Activated CD4-positive, alpha-beta T cell treated with anti-CD3 and anti-CD28 coated beads, Interleukin-2, amount 50 U/mL, for 24 hours (primary cell): ENCODE data around the gene ACTN3.
"Not testable (repeated sequence)": the region's sequence is repeated elsewhere in the genome, so short reads cannot be mapped to it uniquely, and the experiment has no call there.

ENCODE experiments used
- DNase-seq, 2 donors: peaks; one replicate each; pipeline ENCODE4 v3.0.0-alpha.2; 2020; ENCODE audit warnings: low read depth in 1 of 2, low spot score in 1 of 2

Gene ACTN3

GRCh38 chr11:66544952-66545351, 1.8 kb upstream of the ACTN3 start:
- not testable (repeated sequence) for DNase-seq

DNA sequence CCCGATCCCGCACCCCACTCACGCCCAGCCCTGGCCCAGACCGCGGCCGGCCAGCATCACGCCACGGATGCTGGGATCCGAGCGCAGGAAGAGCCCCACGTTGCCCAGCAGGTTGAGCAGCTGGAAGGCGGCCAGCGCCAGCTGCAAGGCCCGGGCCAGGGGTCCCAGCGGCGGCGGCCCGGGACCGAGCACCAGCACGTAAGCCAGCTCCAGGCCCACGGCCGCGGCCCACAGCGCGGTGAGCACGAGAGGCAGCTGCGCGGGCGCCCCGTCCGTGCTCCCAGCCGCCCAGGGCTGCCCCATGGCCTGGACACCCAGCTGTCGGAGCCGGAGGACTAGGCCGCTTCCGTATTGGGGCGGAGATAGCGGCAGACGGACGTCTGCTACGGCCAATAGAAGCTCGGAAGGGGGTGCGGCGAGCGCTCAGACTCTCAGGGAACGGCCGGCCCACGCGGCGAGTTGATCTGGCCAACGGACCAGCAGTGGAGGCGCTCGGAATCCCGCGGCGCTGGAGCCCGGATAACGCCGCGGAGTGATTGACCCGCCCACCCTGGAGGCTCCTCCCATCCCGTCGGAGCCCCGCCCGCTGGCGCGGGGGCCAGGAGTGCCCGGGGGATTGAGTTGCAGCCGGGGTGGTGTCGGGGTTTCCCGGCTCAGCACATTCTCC, 869 bp upstream of the ACTN3 start, which contains the start of gene ZDHHC24:
TSS of gene ZDHHC24 (minus strand) at position 348 of the 667 bp plus-strand sequence. CDS start at position 303, 45 bp downstream.
- peak; percentile 77 to 80 for DNase-seq

- no peak for DNase-seq
These were observed 411 bp downstream of the ACTN3 start for GRCh38 chr11:66546966-66547661.

- no peak for DNase-seq
These were observed 933 bp downstream of the ACTN3 start for GRCh38 chr11:66547662-66548009.

DNA sequence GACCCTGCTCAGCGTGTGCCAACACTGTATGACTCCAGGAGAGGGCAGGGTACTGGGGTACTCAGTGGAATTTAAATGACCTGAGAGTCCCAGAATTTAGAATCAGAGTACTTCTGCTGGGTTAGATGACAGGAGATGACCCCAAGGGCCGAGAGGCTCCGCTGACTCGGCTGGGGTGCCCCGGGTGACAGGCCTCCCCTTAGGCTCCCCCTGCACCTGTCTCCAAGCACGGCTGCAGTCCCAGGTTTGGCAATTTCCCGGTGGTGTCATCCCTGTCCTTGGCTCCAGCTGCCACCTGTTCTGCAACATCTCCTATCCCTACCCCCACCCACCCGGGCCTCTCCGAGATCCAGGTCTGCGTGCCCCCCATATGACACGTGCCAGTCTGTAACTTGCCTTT, 1.3 kb downstream of the ACTN3 start:
- DNase-seq = no peak

DNA sequence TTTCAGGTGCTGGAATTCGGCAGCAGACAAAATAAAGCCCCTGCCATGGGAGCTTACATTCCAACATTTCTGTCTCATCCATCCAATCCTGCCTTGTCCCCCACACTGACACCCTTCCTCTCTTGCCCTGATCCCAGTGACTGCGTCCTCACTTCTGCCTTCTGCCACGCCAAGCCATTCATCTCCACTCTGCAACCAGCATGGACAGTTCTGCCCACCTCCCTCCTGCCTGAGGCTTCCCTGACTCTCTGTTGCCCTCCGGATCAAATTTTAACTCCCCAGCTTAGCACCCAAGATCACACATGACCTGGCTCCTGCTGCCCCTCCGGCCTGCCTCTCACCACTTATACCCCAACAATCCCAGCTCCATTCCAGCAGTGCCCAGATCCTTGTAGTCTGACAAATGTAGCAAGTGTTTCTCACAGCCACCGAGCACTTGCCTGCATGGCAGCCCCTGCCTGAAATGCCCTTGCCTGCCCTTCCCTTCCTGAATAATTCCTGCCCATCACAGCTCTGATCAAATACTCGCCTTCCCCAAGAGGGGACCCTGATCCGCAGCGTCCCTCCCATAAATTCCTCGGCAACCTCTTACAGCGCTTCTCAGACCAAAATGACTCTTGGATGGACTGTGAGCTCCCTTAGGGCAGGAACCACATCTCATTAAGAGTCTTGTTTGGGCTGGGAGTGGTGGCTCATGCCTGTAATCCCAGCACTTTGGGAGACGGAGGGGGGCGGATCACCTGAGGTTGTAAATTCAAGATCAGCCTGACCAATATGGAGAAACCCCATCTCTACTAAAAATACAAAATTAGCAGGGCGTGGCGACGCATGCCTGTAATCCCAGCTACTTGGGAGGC, 2.3 kb downstream of the ACTN3 start:
- no peak for DNase-seq

DNA sequence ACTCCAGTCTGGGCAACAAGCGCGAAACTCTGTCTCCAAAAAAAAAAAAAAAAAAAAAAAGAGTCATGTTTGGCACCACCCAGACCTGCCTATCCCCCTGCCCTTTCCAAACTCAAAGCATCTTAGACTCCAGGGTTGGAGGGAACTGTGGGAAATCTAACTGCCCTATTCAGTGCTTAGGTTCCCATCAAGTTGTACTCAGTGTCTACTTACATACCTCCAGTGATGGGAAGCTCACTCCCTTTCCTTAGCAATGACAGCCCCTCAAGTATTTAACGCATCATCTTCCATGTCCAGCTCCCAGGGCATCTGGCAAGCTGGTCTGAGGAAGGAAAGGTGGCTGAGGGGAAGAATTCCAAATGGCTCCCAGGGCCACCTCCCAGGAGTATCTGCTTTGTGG, 3.0 kb downstream of the ACTN3 start:
- DNase-seq = no peak

DNA sequence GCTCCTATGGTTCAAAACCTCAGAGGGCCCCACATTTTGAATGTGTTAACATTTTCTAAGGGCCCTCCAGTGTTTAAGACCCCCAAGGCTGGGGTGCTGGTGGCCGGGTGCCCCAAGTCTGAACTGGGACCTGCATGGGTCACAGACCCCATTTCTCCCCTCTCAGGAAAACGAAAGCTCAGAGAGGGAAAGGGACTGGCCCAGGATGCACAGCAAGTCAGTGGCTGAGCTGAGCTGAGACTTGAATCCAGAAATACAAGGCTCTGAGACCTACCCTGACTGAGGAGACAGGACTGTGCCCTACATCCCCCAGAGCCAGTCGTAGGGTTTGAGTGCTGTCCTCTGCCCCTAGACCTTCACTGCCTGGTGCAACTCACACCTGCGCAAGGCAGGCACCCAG, 4.2 kb downstream of the ACTN3 start:
- no peak for DNase-seq

GRCh38 chr11:66554602-66555001, 7.9 kb downstream of the ACTN3 start:
- DNase-seq = no peak

GRCh38 chr11:66555416-66555815, 8.7 kb downstream of the ACTN3 start:
- no peak for DNase-seq

- no peak for DNase-seq
These were observed 9.4 kb downstream of the ACTN3 start for GRCh38 chr11:66556086-66556485.

GRCh38 chr11:66557733-66558326, 11.1 kb downstream of the ACTN3 start:
- no peak for DNase-seq

DNA sequence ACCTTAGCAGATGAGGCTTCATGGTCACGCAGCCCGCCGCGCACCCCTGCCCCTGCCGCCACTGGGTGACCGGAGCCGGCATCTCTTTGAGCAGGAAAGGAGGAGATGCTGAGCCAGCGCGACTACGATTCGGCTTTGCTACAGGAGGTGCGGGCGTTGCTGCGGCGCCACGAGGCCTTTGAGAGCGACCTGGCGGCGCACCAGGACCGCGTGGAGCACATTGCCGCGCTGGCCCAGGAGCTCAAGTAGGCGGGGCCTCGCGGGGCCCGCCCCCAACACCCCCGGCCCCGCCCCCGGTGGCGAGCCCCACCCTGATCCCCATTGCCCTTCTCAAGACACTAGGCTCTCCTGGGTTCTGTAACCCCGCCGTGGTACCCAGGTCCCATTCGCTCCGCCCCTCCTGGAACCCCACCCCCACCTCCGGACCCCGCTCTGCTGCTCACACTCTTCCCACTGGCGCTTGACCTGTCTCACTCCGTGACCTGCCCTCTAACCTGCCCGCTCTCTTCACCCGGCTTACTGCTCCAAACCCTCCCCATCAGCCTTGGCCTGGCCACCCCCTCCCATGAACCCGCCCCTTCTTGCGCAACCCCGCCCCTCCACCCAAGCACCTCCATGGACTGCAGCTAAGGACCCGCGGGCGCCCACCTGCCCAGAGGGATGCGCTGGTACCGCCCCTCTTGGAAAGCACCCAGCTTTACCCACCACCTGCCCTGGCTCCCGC, 12.6 kb downstream of the ACTN3 start:
- DNase-seq = peak in 1 of 2 donors; percentile 22

- DNase-seq = no peak
These were observed 13.4 kb downstream of the ACTN3 start for GRCh38 chr11:66559866-66560676.

GRCh38 chr11:66561178-66561974, 14.7 kb downstream of the ACTN3 start:
- DNase-seq = no peak

DNA sequence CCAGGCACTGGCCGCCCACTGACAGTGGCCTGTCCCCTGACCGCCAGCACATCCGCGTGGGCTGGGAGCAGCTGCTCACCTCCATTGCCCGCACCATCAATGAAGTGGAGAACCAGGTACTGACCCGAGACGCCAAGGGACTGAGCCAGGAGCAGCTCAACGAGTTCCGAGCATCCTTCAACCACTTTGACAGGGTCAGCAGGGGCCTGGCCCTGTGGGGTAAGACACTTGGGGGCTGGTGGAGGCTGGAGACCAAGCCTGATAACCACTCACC, 15.2 kb downstream of the ACTN3 start:
- no peak for DNase-seq

GRCh38 chr11:66562275-66562674, 15.6 kb downstream of the ACTN3 start:
- DNase-seq = no peak

DNA sequence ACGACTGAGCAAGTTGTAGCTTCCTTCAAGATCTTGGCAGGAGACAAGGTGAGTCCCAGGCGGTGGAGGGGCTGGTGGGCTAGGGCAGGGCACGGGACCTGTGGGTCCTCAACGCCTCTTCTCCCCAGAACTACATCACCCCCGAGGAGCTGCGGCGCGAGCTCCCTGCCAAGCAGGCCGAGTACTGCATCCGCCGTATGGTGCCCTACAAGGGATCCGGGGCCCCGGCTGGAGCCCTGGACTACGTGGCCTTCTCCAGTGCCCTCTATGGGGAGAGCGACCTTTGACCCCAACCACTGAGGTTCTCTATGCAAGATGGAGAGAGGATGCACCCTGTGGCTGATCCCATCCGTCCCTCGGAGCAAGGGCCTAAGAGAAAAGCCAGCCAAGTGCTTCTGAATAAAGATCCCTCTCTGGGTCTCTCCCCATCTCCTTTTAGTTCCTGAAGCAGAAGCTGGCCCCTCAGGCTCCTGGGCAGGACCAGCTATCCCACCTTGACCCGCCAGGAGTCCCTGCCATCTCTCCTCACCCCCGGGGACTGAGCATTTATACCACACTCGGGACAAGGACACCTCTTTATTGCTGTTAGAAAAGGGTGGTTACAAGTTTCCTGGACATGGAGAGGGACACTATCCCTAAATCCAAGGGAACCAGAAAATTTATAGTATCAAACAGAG, 16.3 kb downstream of the ACTN3 start:
- DNase-seq = no peak

- DNase-seq = no peak
These were observed 17.1 kb downstream of the ACTN3 start for GRCh38 chr11:66563832-66564231.
